SK-N-SH (cell line): ENCODE measurements around the gene H2AZ1. TPM values are rescaled to one million over a fixed set of nuclear protein-coding genes. Genes with fewer than 3 reads are reported as not detected.

ENCODE experiments used
- CTCF ChIA-PET: fragments of 300-600, 350-600 bp; formaldehyde crosslinking; extraction: SDS; loops from one replicate; lab custom pipeline; 2021; lab: Yijun Ruan, JAX
- POLR2A ChIA-PET: fragments of 350-600 bp; sonication (Branson Sonifier 250); formaldehyde crosslinking; extraction: SDS; loops from one replicate; lab custom pipeline; 2020; ENCODE audit warnings: antibody characterized with exemption, inconsistent platforms; lab: Yijun Ruan, JAX
- DNase-seq: peaks from one replicate; pipeline ENCODE4 v3.0.0; 2012
- H2AFZ ChIP-seq: fragments of 200-600 bp; sonication (generic); 2 replicates; pipeline ENCODE4 v1.8.1; 2016; ENCODE audit warnings: antibody characterized with exemption, mild to moderate bottlenecking, low read depth
- H3F3A ChIP-seq: fragments of 200-600 bp; sonication (generic); replicated peaks from 2 replicates; pipeline ENCODE3; 2016; ENCODE audit warnings: antibody characterized with exemption, mild to moderate bottlenecking; ENCODE audit not compliant: insufficient read depth
- H3K27ac ChIP-seq, 2 experiments: fragments of 200-500 bp in 1 of 2; fragments of 200-600 bp in 1 of 2; sonication (Bioruptor generic) in 1 of 2; sonication (generic), shearing (Covaris generic) in 1 of 2; 2 replicates each; pipeline versions ENCODE4 v1.5.1 to v1.6.1; 2014 to 2016; ENCODE audit warnings: low read depth in 2 of 2, inconsistent platforms in 1 of 2, low read length in 1 of 2, mild to moderate bottlenecking in 1 of 2, mixed read lengths in 1 of 2
- H3K27me3 ChIP-seq: fragments of 200-600 bp; sonication (generic), shearing (Covaris generic); 2 replicates; pipeline ENCODE4 v1.6.1; 2016; ENCODE audit warnings: mixed run types; ENCODE audit not compliant: insufficient read depth
- H3K36me3 ChIP-seq, 2 experiments: fragments of 200-500 bp in 1 of 2; fragments of 200-600 bp in 1 of 2; sonication (Bioruptor generic) in 1 of 2; sonication (generic) in 1 of 2; replicated peaks in 1 of 2; 2 replicates each; pipeline versions ENCODE3 to v1.5.1; 2014 to 2016; ENCODE audit warnings: low read length in 1 of 2, mild to moderate bottlenecking in 1 of 2; ENCODE audit not compliant: insufficient read depth in 2 of 2, control insufficient read depth in 1 of 2
- H3K4me1 ChIP-seq, 2 experiments: fragments of 200-500 bp in 1 of 2; fragments of 200-600 bp in 1 of 2; sonication (Bioruptor generic) in 1 of 2; sonication (generic), shearing (Covaris generic) in 1 of 2; 2 replicates each; pipeline versions ENCODE4 v1.5.1 to v1.6.1; 2014 to 2016; ENCODE audit warnings: low read depth in 1 of 2, low read length in 1 of 2, mixed run types in 1 of 2; ENCODE audit not compliant: insufficient read depth in 2 of 2, control insufficient read depth in 1 of 2
- H3K4me2 ChIP-seq: fragments of 200-600 bp; sonication (generic), shearing (Covaris generic); 2 replicates; pipeline ENCODE4 v1.6.1; 2017; ENCODE audit warnings: mixed run types
- H3K4me3 ChIP-seq, 2 experiments: fragments of 200-500 bp in 1 of 2; fragments of 200-600 bp in 1 of 2; sonication (Bioruptor generic) in 1 of 2; sonication (generic), shearing (Covaris generic) in 1 of 2; 2 replicates each; pipeline versions ENCODE4 v1.5.1 to v1.8.1; 2014 to 2016; ENCODE audit warnings: low read depth in 2 of 2, inconsistent platforms in 1 of 2, low read length in 1 of 2, mild to moderate bottlenecking in 1 of 2, mixed read lengths in 1 of 2, moderate library complexity in 1 of 2
- H3K79me2 ChIP-seq: fragments of 200-600 bp; sonication (generic); 2 replicates; pipeline ENCODE4 v1.8.1; 2017; ENCODE audit warnings: mild to moderate bottlenecking; ENCODE audit not compliant: insufficient read depth
- H3K9ac ChIP-seq: fragments of 200-600 bp; sonication (generic); 2 replicates; pipeline ENCODE4 v1.6.1; 2017; ENCODE audit warnings: mixed run types
- H3K9me2 ChIP-seq: fragments of 200-600 bp; sonication (generic); 2 replicates; pipeline ENCODE4 v1.6.1; 2017; ENCODE audit warnings: mixed run types
- H3K9me3 ChIP-seq: fragments of 200-600 bp; sonication (generic); 2 replicates; pipeline ENCODE4 v1.6.1; 2017; ENCODE audit warnings: mixed run types, mild to moderate bottlenecking, moderate library complexity
- H4K20me1 ChIP-seq: fragments of 200-600 bp; sonication (generic); 2 replicates; pipeline ENCODE4 v1.6.1; 2017; ENCODE audit warnings: mild to moderate bottlenecking, mixed run types; ENCODE audit not compliant: insufficient read depth
- EP300 ChIP-seq, 2 experiments: IDR thresholded peaks; 2 replicates each; pipeline versions ENCODE4 v1.4.0 to v1.6.1; 2012; ENCODE audit warnings: borderline replicate concordance in 1 of 2, low read depth in 1 of 2, low read length in 1 of 2
- EZH2phosphoT487 ChIP-seq: fragments of 200-600 bp; sonication (generic); IDR thresholded peaks from 2 replicates; pipeline ENCODE4 v1.6.1; 2017; ENCODE audit warnings: low read depth, mixed run types, mild to moderate bottlenecking, antibody characterized with exemption, moderate library complexity, borderline replicate concordance
- FOSL2 ChIP-seq: IDR thresholded peaks from 2 replicates; pipeline ENCODE4 v1.4.0; 2012; ENCODE audit warnings: low read depth, mild to moderate bottlenecking, moderate library complexity, borderline replicate concordance
- FOXJ3 ChIP-seq: sonication (generic); formaldehyde crosslinking; IDR thresholded peaks from 2 replicates; pipeline ENCODE4 v1.5.1; 2020; ENCODE audit warnings: mild to moderate bottlenecking, missing genetic modification reagents
- FOXM1 ChIP-seq: IDR thresholded peaks from 2 replicates; pipeline ENCODE4 v1.4.0; 2012; ENCODE audit warnings: low read depth, mild to moderate bottlenecking
- NFIC ChIP-seq: IDR thresholded peaks from 2 replicates; pipeline ENCODE4 v1.4.0; 2012; ENCODE audit warnings: borderline replicate concordance
- NRF1 ChIP-seq: IDR thresholded peaks from 2 replicates; pipeline ENCODE4 v1.6.1; 2012; ENCODE audit warnings: low read depth, mild to moderate bottlenecking, low read length
- POLR2AphosphoS5 ChIP-seq: IDR thresholded peaks from 2 replicates; pipeline ENCODE4 v1.6.1; 2012; ENCODE audit warnings: low read depth, low read length
- RAD21 ChIP-seq: IDR thresholded peaks from 2 replicates; pipeline ENCODE4 v1.6.1; 2012; ENCODE audit warnings: mild to moderate bottlenecking, low read length
- RCOR1 ChIP-seq: fragments of 150-350 bp; IDR thresholded peaks from 2 replicates; pipeline ENCODE4 v1.6.1; 2017; ENCODE audit warnings: antibody characterized with exemption, low read length
- RFX5 ChIP-seq: IDR thresholded peaks from 2 replicates; pipeline ENCODE4 v1.6.1; 2012; ENCODE audit warnings: mild to moderate bottlenecking, improper control_type of control experiment, low read length
- SIN3A ChIP-seq: IDR thresholded peaks from 2 replicates; pipeline ENCODE4 v1.6.1; 2012; ENCODE audit warnings: low read depth, mild to moderate bottlenecking, low read length, moderate library complexity, borderline replicate concordance
- TCF12 ChIP-seq: IDR thresholded peaks from 2 replicates; pipeline ENCODE4 v1.4.0; 2012
- TEAD4 ChIP-seq: IDR thresholded peaks from 2 replicates; pipeline ENCODE4 v1.4.0; 2012; ENCODE audit warnings: mild to moderate bottlenecking, borderline replicate concordance; ENCODE audit not compliant: insufficient read depth
- YY1 ChIP-seq: IDR thresholded peaks from 2 replicates; pipeline ENCODE4 v1.4.0; 2012; ENCODE audit warnings: low read depth, mild to moderate bottlenecking
- WGBS: methylation state at CpG from one replicate; pipeline ENCODE4 v1.1.6; 2017; ENCODE audit warnings: low lambda C conversion rate; 5-methylcytosine and 5-hydroxymethylcytosine counted together
- polyA plus RNA-seq, 3 experiments: library from polyadenylated mRNA; depleted of rRNA; stranded (reverse); fragments of >200 nt; gene quantifications; 2 replicates each; pipeline ENCODE4 v1.2.3, GENCODE V29; 2012
- TF ChIP-seq, protein P1 (sequence below): fragments of 150-350 bp; IDR thresholded peaks from 2 replicates; pipeline ENCODE4 v1.6.1; 2017; ENCODE audit warnings: antibody characterized with exemption, low read length, low read depth, borderline replicate concordance
- TF ChIP-seq, protein P2 (sequence below): IDR thresholded peaks from 2 replicates; pipeline ENCODE4; 2012
- TF ChIP-seq, protein P3 (sequence below): IDR thresholded peaks from 2 replicates; pipeline ENCODE4 v1.4.0; 2012; ENCODE audit warnings: low read depth

H2AZ1 gene
- polyA plus RNA-seq, 1 of the 3 experiments (the other 2 are of a cell fraction): 408 TPM

DNA sequence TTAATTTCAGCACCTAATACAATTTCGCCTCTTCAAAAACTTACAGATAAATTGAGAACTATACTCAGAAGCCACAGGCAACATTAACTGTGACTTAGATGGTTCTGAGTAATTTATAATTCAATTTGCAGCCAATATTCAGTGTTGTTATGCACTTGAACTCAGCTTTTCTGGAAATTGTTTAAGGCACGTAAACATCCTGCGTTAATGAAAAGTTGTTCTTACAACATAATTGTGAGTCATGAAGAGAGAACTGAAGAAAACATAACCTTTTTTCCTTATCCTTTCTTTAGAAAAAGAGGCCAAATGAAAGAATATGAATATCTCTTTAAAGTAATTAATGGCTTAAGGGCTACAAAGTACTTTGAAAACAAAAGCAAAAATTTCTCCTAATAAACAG, 16.6 kb upstream of the H2AZ1 start:
- no peaks in the 10 kb centered on the region for H3K79me2 ChIP-seq
- DNase-seq: no peak
- peaks cover 10% of the 10 kb centered on the region for H3F3A ChIP-seq
- peaks cover 0 to 15% of the 10 kb centered on the region in 2 experiments; a peak in 1 of 4 replicates for H3K4me1 ChIP-seq
- 84% methylated on average over 3 of the region's 3 CpGs for WGBS
- ChIA-PET CTCF (interaction anchor here (1.2 kb wide), 1 partner anchor 9 kb away, joined by 4 read pairs; no protein-coding TSS in a partner anchor), POLR2A (no interaction called here)
- H3K9me3 ChIP-seq: no peaks in the 10 kb centered on the region
- H3K4me3 ChIP-seq: no peak overlapping the region
- no peaks in the 10 kb centered on the region for H3K27me3 ChIP-seq
- no peaks in the 10 kb centered on the region for H4K20me1 ChIP-seq
- no peak overlapping the region for H2AFZ ChIP-seq
- H3K9ac ChIP-seq: no peak overlapping the region
- TF ChIP-seq EP300 (IDR thresholded peaks at IDR 0.05; ENCODE audit: borderline replicate concordance in 1 of 2, low read depth in 1 of 2, low read length in 1 of 2): no peak
- TF ChIP-seq TCF12: no peak
- TF ChIP-seq, protein P1, sequence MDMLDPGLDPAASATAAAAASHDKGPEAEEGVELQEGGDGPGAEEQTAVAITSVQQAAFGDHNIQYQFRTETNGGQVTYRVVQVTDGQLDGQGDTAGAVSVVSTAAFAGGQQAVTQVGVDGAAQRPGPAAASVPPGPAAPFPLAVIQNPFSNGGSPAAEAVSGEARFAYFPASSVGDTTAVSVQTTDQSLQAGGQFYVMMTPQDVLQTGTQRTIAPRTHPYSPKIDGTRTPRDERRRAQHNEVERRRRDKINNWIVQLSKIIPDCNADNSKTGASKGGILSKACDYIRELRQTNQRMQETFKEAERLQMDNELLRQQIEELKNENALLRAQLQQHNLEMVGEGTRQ: no peak
- no peak for TF ChIP-seq RAD21
- no peak for TF ChIP-seq FOXM1
- no peak for TF ChIP-seq TEAD4
- TF ChIP-seq FOXJ3 (CRISPR knock-in tag): no peak
- TF ChIP-seq NRF1: no peak
- TF ChIP-seq, protein P2, sequence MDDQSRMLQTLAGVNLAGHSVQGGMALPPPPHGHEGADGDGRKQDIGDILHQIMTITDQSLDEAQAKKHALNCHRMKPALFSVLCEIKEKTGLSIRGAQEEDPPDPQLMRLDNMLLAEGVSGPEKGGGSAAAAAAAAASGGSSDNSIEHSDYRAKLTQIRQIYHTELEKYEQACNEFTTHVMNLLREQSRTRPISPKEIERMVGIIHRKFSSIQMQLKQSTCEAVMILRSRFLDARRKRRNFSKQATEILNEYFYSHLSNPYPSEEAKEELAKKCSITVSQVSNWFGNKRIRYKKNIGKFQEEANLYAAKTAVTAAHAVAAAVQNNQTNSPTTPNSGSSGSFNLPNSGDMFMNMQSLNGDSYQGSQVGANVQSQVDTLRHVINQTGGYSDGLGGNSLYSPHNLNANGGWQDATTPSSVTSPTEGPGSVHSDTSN: no peak
- no peak for TF ChIP-seq EZH2phosphoT487
- no peak for TF ChIP-seq RCOR1
- TF ChIP-seq NFIC: no peak
- no peak for TF ChIP-seq RFX5
- no peak for TF ChIP-seq YY1
- TF ChIP-seq, protein P3, sequence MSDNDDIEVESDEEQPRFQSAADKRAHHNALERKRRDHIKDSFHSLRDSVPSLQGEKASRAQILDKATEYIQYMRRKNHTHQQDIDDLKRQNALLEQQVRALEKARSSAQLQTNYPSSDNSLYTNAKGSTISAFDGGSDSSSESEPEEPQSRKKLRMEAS: no peak
- TF ChIP-seq POLR2AphosphoS5: no peak
- no peak for TF ChIP-seq FOSL2
- no peak for TF ChIP-seq SIN3A
- H3K27ac ChIP-seq: 0 out of 4 replicates have a peak overlapping the region, but pooled peaks of 1 of the 2 experiments have one; percentile 32
- no peak overlapping the region for H3K4me2 ChIP-seq
- no peaks in the 10 kb centered on the region for H3K9me2 ChIP-seq
- no peaks in the 10 kb centered on the region for H3K36me3 ChIP-seq
